HepG2 (cell line): ENCODE measurements around the gene MIF. TPM values are rescaled to one million over a fixed set of nuclear protein-coding genes. Genes with fewer than 3 reads are reported as not detected.

ENCODE experiments used
- ATF7-NPFF ChIP-seq: sonication (generic); formaldehyde crosslinking; IDR thresholded peaks from 2 replicates; pipeline ENCODE4 v1.8.1; 2023; ENCODE audit warnings: mild to moderate bottlenecking, low read depth, missing genetic modification reagents, moderate library complexity
- FOXM1 ChIP-seq: sonication (generic); formaldehyde crosslinking; IDR thresholded peaks from 2 replicates; pipeline ENCODE4 v1.5.0; 2020; ENCODE audit warnings: missing genetic modification reagents
- GABPA ChIP-seq, 2 experiments: IDR thresholded peaks; 2 replicates each; pipeline ENCODE4 v1.6.1; 2011 to 2016; ENCODE audit warnings: low read depth in 2 of 2, low read length in 1 of 2, missing biosample characterization in 1 of 2, missing genetic modification characterization in 1 of 2
- KIAA2018 ChIP-seq: sonication (generic); formaldehyde crosslinking; IDR thresholded peaks from 2 replicates; pipeline ENCODE4 v1.5.0; 2020; ENCODE audit warnings: mild to moderate bottlenecking, missing genetic modification reagents, borderline replicate concordance
- KLF16 ChIP-seq, 2 experiments: sonication (generic) in 1 of 2; formaldehyde crosslinking in 1 of 2; IDR thresholded peaks; 2 replicates each; pipeline versions ENCODE4 v1.6.1 to v1.8.0; 2016 to 2023; ENCODE audit warnings: missing genetic modification reagents in 2 of 2, missing compliant biosample characterization in 1 of 2
- SNAPC2 ChIP-seq: sonication (generic); formaldehyde crosslinking; IDR thresholded peaks from 2 replicates; pipeline ENCODE4 v1.8.1; 2022; ENCODE audit warnings: mild to moderate bottlenecking, missing genetic modification reagents
- ZFP1 ChIP-seq: IDR thresholded peaks from 2 replicates; pipeline ENCODE4 v1.6.1; 2016
- ZNF317 ChIP-seq: sonication (generic); formaldehyde crosslinking; IDR thresholded peaks from 2 replicates; pipeline ENCODE4 v1.5.0; 2020; ENCODE audit warnings: mild to moderate bottlenecking, missing genetic modification reagents
- ZNF335 ChIP-seq: sonication (generic); formaldehyde crosslinking; IDR thresholded peaks from 2 replicates; pipeline ENCODE4 v1.4.0; 2020; ENCODE audit warnings: missing genetic modification reagents
- ZNF446 ChIP-seq: sonication (generic); formaldehyde crosslinking; IDR thresholded peaks from 2 replicates; pipeline ENCODE4 v1.5.0; 2020; ENCODE audit warnings: mild to moderate bottlenecking, missing genetic modification reagents
- ZNF580 ChIP-seq: IDR thresholded peaks from 2 replicates; pipeline ENCODE4 v1.6.1; 2016; ENCODE audit warnings: low read depth, borderline replicate concordance
- ZUFSP ChIP-seq: sonication (generic); formaldehyde crosslinking; IDR thresholded peaks from 2 replicates; pipeline ENCODE4 v1.9.0; 2021; ENCODE audit warnings: missing genetic modification reagents, mild to moderate bottlenecking, borderline replicate concordance
- polyA plus RNA-seq, 8 experiments: library from polyadenylated mRNA; depleted of rRNA in 3 of 8; stranded (reverse) in 7 of 8; unstranded in 1 of 8; fragments of >200 nt; fragmentation: Illumina TruSeq in 4 of 8; extraction: Trizol in 4 of 8; gene quantifications; 2 replicates each; pipeline versions ENCODE4 v1.2.1 to v1.2.3, GENCODE V29; 2011 to 2016; ENCODE audit warnings: low read depth in 4 of 8, missing spikeins in 1 of 8, mixed read lengths in 1 of 8; ENCODE audit not compliant: insufficient read depth in 1 of 8
- total RNA-seq, 5 experiments: library from RNA; depleted of rRNA; stranded (reverse); fragments of >200 nt; fragmentation: Illumina TruSeq; extraction: Trizol; gene quantifications; 2 replicates each; pipeline ENCODE4 v1.2.3, GENCODE V29; 2016; ENCODE audit warnings: low read depth in 1 of 5
- TF ChIP-seq, protein P1 (sequence below): sonication (generic); formaldehyde crosslinking; IDR thresholded peaks from 2 replicates; pipeline ENCODE4 v1.5.1; 2020; ENCODE audit warnings: missing genetic modification reagents, mild to moderate bottlenecking, borderline replicate concordance
- TF ChIP-seq, protein P2 (sequence below): IDR thresholded peaks from 2 replicates; pipeline ENCODE4 v1.6.1; 2016

MIF gene
- total and polyA plus RNA-seq, 2 of the 13 experiments (the other 11 are each of a cell fraction or from before 2014, with no cell fraction given) = 634 to 675 TPM

DNA sequence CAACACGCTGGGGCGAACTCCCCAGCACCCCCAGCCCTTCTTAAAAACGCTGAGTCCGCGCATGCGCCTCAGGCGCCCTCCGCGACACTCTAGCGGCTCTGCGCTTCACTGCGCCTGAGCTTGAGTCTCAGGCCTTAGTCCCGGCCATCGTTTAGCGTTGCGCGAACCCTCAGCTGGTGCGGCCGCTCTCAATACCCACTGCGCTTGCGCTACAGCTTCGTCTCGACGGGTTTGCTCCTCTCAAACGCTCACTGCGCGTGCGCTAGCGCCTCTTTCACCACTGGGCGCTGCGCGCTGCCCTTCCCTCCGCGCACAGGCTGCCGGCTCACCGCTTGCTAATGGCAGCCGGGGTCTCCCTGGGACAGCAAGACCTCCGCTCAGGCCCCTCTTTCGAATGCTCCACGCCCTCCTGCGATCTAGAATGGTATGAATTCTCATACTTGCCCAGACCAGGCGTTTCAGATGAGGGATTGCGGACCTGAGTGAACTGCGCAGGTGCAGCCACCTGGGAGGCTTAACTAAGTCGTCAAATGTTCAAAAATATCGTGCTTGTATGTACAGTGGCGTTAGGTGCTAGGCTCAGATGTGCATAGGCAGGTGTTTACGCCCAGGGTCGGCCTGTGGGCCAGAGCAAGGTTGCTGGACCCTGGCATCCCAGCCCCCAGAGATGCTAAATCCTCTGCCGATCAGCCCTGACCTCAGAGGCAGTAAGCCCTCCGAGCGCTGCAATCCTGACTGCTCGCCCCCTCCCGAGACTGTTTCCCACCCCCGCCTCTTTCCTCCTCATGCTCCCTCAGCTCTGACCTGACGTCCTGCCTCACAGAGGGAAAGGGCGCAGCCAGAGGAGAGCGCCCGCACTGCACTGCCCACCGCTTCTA, 36.3 kb upstream of the MIF start, which contains the start of gene SLC2A11 (continued):
- TF ChIP-seq ZNF317 (CRISPR knock-in tag) (peak; percentile 43; the same call in 1 of the 2 replicates), SNAPC2 (no peak), GABPA (IDR thresholded peaks at IDR 0.05; ENCODE audit: low read depth, low read length) (no peak), GABPA (CRISPR knock-in tag; IDR thresholded peaks at IDR 0.05; ENCODE audit: low read depth) (no peak), ZFP1 (CRISPR knock-in tag) (no peak; the same call in 1 of the 2 replicates), ZNF446 (CRISPR knock-in tag) (no peak), ZNF335 (CRISPR knock-in tag) (0 out of 2 replicates have a peak, but pooled peaks have one; percentile 56), ZUFSP (CRISPR knock-in tag) (no peak), ATF7-NPFF (peak; percentile 88), KLF16 (CRISPR knock-in tag; IDR thresholded peaks at IDR 0.05) (peak in 1 of 2 experiments; percentile 34; a peak in 1 of 4 replicates), KIAA2018 (CRISPR knock-in tag) (no peak), FOXM1 (no peak), ZNF580 (CRISPR knock-in tag) (no peak)
- TF ChIP-seq, protein P1, sequence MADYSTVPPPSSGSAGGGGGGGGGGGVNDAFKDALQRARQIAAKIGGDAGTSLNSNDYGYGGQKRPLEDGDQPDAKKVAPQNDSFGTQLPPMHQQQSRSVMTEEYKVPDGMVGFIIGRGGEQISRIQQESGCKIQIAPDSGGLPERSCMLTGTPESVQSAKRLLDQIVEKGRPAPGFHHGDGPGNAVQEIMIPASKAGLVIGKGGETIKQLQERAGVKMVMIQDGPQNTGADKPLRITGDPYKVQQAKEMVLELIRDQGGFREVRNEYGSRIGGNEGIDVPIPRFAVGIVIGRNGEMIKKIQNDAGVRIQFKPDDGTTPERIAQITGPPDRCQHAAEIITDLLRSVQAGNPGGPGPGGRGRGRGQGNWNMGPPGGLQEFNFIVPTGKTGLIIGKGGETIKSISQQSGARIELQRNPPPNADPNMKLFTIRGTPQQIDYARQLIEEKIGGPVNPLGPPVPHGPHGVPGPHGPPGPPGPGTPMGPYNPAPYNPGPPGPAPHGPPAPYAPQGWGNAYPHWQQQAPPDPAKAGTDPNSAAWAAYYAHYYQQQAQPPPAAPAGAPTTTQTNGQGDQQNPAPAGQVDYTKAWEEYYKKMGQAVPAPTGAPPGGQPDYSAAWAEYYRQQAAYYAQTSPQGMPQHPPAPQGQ (CRISPR knock-in tag) = no peak
- TF ChIP-seq, protein P2, sequence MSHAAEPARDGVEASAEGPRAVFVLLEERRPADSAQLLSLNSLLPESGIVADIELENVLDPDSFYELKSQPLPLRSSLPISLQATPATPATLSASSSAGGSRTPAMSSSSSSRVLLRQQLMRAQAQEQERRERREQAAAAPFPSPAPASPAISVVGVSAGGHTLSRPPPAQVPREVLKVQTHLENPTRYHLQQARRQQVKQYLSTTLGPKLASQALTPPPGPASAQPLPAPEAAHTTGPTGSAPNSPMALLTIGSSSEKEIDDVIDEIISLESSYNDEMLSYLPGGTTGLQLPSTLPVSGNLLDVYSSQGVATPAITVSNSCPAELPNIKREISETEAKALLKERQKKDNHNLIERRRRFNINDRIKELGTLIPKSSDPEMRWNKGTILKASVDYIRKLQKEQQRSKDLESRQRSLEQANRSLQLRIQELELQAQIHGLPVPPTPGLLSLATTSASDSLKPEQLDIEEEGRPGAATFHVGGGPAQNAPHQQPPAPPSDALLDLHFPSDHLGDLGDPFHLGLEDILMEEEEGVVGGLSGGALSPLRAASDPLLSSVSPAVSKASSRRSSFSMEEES (CRISPR knock-in tag) = 0 out of 2 replicates have a peak, but pooled peaks have one; percentile 53
